LNCaP clone FGC (cell line): ENCODE data around the gene TNS3.

Experiments used
- DNase-seq: peaks from one replicate; pipeline ENCODE4 v3.0.0-alpha.2; 2011; ENCODE audit warnings: low read depth
- H3K4me3 ChIP-seq: 2 replicates; pipeline ENCODE4 v1.5.1; 2011; ENCODE audit warnings: mild to moderate bottlenecking, low read depth, low read length, control low read depth
- CTCF ChIP-seq: IDR thresholded peaks from 2 replicates; pipeline ENCODE4 v1.5.1; 2012; ENCODE audit warnings: mild to moderate bottlenecking; ENCODE audit not compliant: control insufficient read depth, insufficient read depth; ENCODE audit errors: extremely low read depth

TNS3 gene

GRCh38 chr7:47357863-47358262, 224.0 kb downstream of the TNS3 start:
- no peak for TF ChIP-seq CTCF
- no peak for DNase-seq

GRCh38 chr7:47357361-47357760, 224.6 kb downstream of the TNS3 start:
- no peak overlapping the region for H3K4me3 ChIP-seq
- DNase-seq: no peak
- no peak for TF ChIP-seq CTCF

More at GRCh38 chr7:47357863-47358262, 224.0 kb downstream of the TNS3 start:
- no peak overlapping the region for H3K4me3 ChIP-seq

- no peak for TF ChIP-seq CTCF
- DNase-seq: no peak
- no peak overlapping the region for H3K4me3 ChIP-seq
Measured at GRCh38 chr7:47356261-47356660, 225.7 kb downstream of the TNS3 start.

- no peak for TF ChIP-seq CTCF
- no peak overlapping the region for H3K4me3 ChIP-seq
- no peak for DNase-seq
Measured at GRCh38 chr7:47355684-47356083, 226.2 kb downstream of the TNS3 start.

- DNase-seq: no peak
- H3K4me3 ChIP-seq: no peak overlapping the region
- no peak for TF ChIP-seq CTCF
Measured at GRCh38 chr7:47354831-47355541, 226.9 kb downstream of the TNS3 start.

- DNase-seq: no peak
- TF ChIP-seq CTCF: no peak
- H3K4me3 ChIP-seq: no peak overlapping the region
Measured at GRCh38 chr7:47354071-47354470, 227.8 kb downstream of the TNS3 start.

GRCh38 chr7:47352394-47352968, 229.4 kb downstream of the TNS3 start:
- H3K4me3 ChIP-seq: no peak overlapping the region
- DNase-seq: no peak
- no peak for TF ChIP-seq CTCF
